HG03095 (cell line): Measurements from ENCODE around the gene AFF1.
"Not testable (repeated sequence)": the region's sequence is repeated elsewhere in the genome, so short reads cannot be mapped to it uniquely, and the experiment has no call there.

Experiments used
- ATAC-seq: cut with Tn5 transposase; IDR thresholded peaks from one replicate; pipeline ENCODE4 v1.9.1; 2021; ENCODE audit warnings: moderate library complexity; ENCODE audit not compliant: unreplicated experiment

The AFF1 gene

DNA sequence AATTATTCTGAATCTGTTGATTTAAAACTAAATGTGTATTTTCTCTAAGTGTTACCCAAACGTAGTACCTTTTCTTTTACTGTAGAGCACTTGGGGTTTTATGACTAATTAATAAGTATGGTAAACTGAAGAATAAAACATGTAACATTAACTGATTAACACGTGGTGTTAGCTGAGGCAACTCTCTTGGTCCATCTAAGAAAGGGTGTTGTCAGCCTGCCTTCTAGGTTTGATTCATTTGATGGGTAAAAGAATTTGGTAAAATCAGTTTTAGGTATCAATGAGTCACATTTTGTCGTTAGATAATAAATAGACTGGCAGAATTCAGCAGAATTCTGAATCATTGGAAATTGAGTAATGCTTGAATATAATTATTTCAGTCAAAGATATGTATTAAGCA, 99.7 kb downstream of the AFF1 start:
- ATAC-seq: no peak

- no peak for ATAC-seq
Measured at GRCh38 chr4:87035881-87036509, 101.2 kb downstream of the AFF1 start.

GRCh38 chr4:87036713-87037112, 101.9 kb downstream of the AFF1 start:
- ATAC-seq: no peak

- not testable (repeated sequence) for ATAC-seq
Measured at GRCh38 chr4:87037171-87037570, 102.4 kb downstream of the AFF1 start.

- no peak for ATAC-seq
Measured at GRCh38 chr4:87037671-87038334, 103.0 kb downstream of the AFF1 start.

- ATAC-seq: no peak
Measured at GRCh38 chr4:87038837-87039615, 104.2 kb downstream of the AFF1 start.

- ATAC-seq: no peak
Measured at GRCh38 chr4:87041141-87041540, 106.3 kb downstream of the AFF1 start.

GRCh38 chr4:87042221-87042620, 107.4 kb downstream of the AFF1 start:
- ATAC-seq: no peak

GRCh38 chr4:87042986-87043820, 108.4 kb downstream of the AFF1 start:
- ATAC-seq: no peak

DNA sequence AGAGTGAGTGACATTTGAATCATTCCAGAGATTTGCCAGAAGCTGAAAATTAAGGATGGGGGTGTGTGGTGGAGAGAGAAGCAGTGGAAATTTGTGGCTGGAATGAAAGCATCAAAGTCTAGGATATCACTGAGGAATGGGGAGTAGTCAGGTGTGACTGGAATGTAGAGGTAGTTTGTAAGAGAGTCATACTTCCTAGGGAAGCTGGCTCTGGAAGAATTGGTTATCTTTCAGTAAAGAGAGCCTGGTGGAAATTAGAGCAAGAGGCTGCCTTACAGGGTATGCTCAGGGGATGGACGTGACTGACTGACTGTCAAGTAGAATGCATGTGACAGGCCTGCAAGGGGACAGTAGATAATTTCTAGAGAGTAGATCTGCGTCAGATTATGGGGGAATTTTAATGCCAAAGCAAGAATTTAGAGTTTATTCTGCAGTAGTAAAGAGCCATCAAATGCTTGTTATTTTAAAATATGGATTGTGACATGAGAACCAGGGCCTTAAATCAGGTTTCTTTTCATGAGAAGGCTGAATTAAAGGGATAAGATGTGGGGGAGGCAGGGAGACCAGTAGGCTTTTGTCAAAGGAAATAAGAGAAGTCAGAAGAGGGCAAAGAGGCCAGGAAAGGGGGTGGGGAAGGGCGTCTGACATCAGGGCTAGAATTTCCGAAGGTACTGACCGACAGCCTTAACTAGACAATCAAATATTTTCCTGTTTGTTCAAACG, 109.9 kb downstream of the AFF1 start:
- no peak for ATAC-seq

- no peak for ATAC-seq
Measured at GRCh38 chr4:87045234-87045558, 110.4 kb downstream of the AFF1 start.

DNA sequence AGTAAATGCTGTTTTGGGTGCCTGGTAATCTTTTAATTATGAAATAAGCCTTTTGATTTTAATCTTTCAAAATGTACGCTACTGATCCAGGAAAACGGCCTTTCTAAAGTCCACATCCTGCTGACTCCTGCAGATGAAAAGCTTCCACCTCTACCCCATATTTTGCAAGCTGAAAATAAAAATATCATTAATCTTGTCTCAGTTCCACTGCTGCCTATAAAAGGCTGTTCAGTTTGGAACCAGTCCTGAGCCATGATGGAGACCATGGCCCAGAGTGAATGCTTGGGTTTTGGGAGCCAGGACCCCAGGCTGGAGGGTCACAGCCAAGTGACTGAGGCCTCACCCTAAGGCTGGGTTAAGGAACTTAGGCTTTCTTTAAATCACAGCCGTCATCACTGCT, 110.8 kb downstream of the AFF1 start:
- ATAC-seq: no peak

DNA sequence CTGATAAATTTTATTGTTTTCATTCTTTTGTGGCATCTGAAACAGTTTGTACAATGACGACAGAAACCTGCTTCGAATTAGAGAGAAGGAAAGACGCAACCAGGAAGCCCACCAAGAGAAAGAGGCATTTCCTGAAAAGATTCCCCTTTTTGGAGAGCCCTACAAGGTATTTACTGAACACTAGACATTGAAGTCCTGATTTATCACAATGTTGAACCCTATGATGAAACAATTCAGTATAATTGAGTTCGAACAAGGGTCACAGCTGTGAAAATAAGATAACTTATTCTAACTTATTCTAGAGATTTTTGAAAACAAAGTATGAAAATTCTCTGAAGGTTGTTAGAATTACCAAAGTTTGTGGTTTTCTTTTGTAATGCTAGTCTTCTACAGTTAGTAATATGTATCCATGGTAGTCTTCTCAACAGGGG, 111.3 kb downstream of the AFF1 start:
- ATAC-seq: no peak

DNA sequence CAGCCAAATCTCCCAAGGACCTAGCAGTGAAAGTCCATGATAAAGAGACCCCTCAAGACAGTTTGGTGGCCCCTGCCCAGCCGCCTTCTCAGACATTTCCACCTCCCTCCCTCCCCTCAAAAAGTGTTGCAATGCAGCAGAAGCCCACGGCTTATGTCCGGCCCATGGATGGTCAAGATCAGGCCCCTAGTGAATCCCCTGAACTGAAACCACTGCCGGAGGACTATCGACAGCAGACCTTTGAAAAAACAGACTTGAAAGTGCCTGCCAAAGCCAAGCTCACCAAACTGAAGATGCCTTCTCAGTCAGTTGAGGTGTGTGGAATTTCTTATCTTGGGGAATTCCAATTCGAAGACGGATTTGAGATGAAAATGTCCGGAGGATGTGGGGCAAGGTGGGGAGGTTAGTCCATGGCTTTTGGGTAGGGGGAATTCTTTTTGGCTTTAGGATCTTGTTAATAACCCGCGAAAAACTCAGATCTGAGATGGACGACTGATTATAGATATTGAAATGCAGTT, 112.5 kb downstream of the AFF1 start:
- no peak for ATAC-seq

DNA sequence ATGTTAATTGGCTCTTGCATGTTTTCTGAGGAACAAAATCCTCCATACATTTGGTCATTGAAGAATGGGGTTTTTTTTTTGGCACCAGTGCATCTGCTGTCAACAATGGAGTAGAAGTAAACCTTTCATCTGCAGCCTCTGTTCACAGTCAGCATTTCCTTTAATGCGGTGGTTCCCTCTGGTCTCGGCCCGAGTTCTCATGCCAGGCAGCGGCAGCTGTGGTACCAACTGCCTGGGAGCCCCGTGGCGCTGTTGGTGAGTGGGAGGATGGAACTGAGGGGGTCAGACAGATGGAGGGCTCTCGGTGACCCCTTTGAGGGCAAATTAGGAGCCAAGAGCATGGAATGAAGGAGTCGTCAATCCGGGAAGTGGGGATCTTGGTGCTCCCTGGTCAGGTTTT, 114.7 kb downstream of the AFF1 start:
- no peak for ATAC-seq

DNA sequence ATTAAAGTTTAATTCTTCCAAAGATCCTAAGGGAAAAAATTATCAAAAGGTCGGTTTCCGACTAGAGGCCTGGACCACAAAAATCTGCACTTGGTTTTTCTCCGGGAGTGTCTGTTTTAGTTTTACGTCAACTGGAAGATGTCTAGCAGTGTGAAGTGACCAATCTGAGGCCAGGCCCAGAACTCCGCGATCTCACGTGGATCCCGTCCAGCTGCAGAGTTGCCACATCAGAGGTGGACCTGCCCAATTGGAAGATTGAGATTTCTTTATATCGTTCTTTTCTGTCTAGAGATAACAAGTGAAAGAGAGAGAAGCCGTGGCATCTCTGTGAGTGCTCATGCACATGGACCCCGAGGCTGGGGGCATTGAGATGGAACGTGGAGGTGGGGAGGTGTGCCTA, 115.8 kb downstream of the AFF1 start:
- no peak for ATAC-seq

- no peak for ATAC-seq
Measured at GRCh38 chr4:87051121-87051713, 116.4 kb downstream of the AFF1 start.

DNA sequence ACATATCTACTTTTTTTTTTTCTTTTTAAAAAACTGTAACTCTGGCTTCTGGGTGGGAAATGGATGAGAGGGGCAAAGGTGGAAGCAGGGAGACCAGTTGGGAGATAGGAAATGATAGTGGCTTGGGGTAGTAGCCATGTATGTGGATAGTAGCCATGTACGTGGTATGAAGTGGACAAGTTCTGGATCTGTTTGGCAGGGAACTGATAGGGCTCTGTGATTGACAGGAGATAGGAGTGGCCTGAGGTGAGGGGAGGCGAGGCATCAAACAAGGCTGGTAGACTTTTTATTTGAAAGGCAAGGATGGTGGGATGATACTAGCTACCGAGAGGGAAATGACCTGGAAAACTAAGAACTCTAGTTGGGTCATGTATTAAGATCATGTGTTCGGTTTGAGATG, 117.8 kb downstream of the AFF1 start:
- no peak for ATAC-seq

GRCh38 chr4:87053176-87053658, 118.4 kb downstream of the AFF1 start:
- no peak for ATAC-seq
